GM11168 (cell line): ENCODE measurements around the gene KCNJ15.

Experiments used
- in situ Hi-C: fragments of 300-500 bp; cut with MboI; formaldehyde crosslinking; loops from one replicate; pipeline ENCODE4 v1.12.0; 2022; ENCODE audit warnings: low sequenced_read_pairs; ENCODE audit not compliant: unreplicated experiment

Gene KCNJ15

DNA sequence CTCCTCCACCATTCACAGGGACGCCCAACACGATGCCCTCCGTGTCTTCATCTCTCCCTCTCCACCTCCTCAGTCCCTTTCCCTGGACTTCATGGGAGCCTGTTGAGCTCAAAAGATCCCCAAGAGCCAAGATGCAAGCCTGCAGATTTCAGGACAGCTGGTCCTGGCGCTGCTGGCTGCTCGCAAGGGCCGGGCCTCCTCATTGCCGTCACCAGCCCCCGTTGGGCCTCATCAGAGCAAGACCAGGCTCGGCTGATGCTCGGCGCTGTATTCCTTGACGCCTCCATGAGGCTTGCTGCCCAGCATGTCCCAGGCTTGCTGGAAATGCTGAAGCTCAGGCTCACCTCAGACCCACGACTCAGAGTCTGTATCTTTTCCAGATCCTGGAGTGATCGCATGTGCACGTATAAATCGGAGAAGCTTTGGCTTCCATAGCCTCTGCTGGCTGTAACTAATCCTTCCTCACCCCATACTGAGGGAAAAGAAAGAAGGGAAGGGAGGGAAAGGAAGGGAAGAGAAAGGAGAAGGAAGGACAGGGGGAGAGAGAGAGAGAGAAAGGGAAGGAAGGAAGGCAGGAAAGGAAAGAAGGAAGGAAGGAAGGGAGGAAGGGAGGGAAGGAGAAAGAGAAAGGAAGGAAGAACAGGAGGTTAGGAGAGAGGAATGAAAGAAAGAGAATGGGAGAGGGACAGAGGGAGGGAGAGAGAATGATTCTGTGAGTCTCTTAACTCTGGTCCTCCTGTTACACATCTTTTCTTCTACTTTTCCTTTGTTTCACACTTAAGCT, 94.6 kb downstream of the KCNJ15 start:
- in situ Hi-C loops, result loop anchor here (25.0 kb wide), 1 partner anchor 639 kb away; no protein-coding TSS in a partner anchor

DNA sequence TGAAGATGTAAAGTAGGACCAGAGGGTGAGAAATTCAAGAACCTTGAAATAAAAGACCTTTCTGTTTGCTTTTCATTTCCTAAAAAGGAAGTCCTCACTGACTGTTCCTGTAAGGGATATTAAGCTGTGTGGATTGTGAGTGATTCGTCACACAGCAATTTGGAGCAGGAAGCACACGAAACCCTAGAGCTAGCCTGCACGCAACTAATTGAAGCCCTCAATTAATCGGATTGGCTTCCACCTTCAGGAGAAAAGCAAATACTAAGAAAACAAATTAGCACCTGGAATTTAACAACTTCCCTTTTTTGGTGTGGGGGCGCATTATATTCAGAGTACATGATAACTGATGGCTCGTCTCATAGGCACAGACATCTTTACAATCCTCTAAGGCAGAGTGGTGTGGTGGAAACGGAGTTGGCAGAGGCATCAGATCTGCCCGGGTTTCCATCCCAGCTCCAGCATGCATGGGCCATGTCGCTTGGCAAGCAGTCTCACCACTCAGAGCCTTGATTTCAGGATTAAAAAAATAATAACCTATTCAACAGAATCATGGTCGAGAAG, 95.2 kb downstream of the KCNJ15 start:
- in situ Hi-C loops, result loop anchor here (25.0 kb wide), 1 partner anchor 640 kb away; no protein-coding TSS in a partner anchor

DNA sequence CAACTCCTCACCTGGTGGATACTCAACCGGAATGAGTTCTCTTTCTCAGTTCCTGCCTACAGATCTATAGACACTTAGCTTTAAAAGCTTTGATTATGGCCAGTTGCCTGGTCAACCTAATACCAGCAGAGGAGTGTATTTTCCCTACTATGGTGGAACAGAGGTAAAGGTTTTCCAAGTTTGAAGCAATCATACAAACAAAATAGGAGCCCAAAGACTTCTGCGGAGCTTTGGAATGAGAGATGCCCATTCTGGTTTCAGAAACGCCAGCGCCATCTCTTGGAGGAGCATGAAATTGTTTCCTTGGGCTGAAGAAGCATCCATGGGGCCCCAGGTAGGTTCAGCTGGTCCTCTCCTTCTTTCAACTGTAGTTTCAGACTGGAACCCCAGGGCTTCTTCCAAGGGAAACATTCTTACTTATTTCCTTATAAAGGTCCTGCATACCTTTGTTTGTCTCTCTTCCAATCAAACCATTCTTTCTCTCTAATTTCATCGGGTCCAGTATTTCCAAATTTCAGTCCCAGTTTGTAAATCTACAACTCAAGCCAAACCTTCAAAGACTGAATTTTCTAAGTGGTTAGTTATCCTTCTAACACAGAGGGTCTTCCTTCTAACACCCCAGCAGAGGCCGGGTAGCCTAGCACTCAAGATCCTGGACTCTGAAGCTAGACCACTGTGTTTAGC, 95.9 kb downstream of the KCNJ15 start:
- in situ Hi-C loops, result loop anchor here (25.0 kb wide), 1 partner anchor 640 kb away; no protein-coding TSS in a partner anchor

DNA sequence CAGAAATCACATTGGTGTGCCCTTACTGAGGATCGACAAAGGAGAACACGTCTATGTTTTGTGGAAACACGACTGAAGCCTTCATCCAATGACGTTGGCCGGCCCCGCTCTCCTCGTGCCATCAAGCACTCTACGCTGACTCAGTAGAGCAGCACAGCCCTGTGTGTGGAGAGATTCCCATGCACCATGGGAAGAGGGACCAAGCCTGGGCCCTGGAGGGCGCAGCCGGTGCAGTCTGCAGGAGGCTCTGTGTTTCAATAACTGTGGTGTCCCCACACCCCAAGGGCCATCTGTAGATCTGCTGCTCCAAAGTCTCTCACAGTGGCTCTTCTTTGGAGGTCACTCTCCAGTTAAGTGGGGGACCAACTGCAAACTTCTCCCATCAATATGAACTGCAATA, 97.4 kb downstream of the KCNJ15 start:
- in situ Hi-C loops, result loop anchor here (25.0 kb wide), 1 partner anchor 642 kb away; no protein-coding TSS in a partner anchor

DNA sequence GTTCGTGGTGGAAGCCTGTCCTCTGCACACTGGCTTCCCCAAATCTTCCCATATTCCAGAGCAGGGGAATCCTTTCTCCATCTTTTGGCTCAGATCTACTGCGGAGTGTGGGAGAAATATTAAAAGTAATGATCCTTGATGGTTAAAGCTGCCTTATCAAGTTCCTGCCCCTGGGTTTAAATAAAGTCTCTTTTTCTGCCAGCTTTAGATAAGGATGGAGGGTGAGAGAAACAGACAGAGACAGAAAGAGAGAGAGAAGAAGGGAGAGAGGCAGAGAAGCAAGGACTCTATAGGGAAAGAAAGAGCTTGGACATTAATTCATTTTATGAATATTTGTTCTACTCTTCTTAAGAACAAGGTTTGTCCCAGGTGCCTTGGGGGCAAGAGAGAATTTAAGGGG, 98.0 kb downstream of the KCNJ15 start:
- in situ Hi-C loops, result loop anchor here (25.0 kb wide), 1 partner anchor 642 kb away; no protein-coding TSS in a partner anchor

DNA sequence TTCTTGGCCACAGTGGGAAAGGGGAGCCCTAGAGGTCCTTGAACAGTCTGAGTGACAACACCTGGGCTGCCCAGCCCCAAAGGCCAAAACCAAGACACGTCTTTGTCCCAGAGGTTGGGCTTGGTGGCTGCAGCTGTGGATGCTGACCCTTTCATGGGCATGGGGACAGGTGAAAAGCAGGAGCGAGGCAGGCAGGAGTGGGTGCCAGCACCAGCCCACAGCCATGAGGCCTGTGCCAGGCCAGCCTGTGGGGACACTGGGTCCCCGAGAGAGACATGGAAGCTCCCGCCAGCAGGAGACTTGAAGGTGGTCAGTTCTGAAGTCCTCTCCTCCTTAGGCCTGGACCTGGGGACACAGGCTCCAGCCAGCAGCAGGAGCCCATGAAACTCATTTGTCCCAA, 98.6 kb downstream of the KCNJ15 start:
- in situ Hi-C loops, result loop anchor here (25.0 kb wide), 1 partner anchor 643 kb away; no protein-coding TSS in a partner anchor

DNA sequence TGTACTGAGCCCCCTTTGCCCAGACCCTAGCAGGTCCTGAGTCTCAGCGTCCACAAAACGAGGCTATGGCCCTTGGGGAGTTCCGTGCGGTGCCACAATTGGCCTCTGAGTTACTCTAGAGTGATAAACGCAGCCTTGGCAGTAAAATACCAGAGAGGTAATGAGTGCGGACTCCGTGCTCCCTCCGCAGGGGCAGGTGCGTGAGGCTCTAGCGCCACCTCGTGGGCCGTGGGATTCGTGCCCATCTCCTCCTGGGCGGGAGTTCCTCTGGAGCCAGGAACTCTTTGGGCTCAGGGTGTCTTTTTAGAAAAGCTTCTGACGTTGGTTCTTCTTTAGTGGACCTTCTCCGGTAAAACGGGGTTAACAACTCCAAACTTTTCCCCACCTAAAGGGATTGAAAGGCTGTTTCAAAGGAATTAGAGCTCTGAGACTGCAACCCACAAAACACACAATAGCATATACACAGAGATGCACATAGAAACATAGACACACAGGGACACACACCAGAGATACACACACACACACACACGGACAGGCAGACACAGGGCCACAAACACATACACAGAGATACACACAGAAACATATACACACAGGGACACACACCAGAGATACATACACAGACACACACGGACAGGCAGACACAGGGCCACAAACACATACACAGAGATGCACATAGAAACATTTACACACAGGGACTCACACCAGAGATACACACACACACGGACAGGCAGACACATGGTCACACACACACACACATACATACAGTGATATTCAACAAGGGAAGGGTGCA, 99.4 kb downstream of the KCNJ15 start:
- in situ Hi-C loops, result loop anchor here (25.0 kb wide), 1 partner anchor 644 kb away; no protein-coding TSS in a partner anchor
